Glomerular visceral epithelial cell (primary cell): ENCODE results near the gene IFITM10.

Experiments
- DNase-seq: peaks from one replicate; pipeline ENCODE4 v3.0.0-alpha.2; 2016; ENCODE audit errors: extremely low spot score

The IFITM10 gene

GRCh38 chr11:1717745-1718144 is 32.6 kb downstream of the IFITM10 start:
- DNase-seq = no peak

DNA sequence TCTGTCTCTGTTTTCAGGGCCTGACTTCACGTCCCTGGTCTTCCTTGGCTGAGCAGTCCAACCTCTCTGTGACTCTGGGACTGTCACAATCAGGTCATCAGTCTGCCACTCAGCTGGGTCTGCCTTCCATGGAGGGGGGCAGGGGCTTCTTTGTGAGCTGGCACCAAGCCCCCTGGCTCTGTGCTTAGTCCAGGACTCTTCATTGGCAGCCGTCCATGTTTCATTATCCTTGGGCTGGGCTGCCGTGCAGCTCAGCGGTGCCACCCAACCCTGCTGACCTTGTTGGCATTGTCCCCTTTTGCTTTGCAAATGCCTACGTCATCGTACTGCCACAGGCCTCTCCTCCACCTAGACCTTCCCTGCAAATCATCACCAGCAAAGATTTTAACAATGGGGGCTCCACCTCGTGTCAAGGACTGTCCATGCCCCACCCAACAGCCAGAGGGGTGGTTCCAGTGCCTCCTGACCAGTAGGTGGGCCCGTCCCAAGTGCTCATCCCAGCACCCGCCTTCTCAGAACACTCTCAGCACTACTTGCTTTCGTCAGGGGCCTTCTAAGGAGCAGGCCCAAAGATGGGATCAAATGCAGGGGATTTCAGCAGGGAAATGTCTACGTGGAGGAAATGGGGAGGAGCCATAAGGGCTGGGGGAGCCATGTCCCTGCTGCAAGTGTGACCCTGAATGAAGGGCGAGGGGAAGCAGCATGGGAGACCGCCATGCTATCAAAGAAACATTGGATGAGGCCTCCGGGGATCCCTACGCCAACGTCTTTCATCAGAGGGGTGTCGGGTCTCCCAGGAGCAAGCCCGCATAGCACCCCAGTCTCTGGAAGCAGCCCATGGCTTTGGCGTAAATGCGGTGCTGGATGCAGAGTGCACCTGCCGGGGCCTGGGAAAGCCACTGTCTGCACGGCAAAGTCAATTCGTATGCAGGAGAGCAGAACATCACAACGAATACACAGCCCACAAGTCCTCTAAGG is 35.2 kb downstream of the IFITM10 start:
- no peak for DNase-seq

DNA sequence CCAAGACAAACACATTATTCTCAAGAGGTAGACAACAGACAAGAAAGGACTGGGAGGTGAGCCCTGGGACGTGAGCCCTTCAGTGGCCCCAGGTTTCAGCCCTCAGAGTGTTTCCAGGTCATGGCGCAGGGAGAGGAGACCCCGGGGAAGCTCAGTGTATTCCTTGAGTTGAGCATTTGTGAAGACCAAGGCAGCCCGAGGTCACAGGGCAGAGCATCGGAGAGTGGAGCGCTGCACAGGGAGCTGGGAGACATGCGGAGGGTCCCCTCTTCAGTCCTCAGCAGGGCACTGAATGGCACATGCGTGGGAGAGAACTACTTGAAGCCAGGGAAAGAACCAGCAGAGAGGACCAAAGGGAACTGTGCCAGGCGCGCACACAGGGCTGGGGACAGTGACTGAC is 41.7 kb downstream of the IFITM10 start:
- no peak for DNase-seq

DNA sequence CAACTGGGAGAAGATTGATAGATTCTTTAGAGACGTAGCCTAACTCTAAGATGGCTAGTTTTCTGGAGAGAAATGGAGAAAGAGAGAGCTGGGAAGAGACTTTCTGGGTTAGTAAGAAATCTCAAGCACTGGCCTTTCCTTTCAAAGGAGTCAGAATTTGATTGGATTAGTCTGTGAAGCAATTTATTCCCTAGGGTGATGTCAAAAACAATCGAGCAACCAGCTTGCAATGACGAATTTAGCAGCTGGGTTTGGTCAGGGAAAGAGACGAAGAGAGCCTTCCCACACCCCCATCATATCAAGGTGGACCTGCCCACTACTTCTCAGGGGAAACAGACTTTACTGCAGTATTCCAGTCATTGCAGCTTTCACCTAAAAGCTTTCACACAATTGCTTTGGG is 42.6 kb downstream of the IFITM10 start:
- DNase-seq = no peak

DNA sequence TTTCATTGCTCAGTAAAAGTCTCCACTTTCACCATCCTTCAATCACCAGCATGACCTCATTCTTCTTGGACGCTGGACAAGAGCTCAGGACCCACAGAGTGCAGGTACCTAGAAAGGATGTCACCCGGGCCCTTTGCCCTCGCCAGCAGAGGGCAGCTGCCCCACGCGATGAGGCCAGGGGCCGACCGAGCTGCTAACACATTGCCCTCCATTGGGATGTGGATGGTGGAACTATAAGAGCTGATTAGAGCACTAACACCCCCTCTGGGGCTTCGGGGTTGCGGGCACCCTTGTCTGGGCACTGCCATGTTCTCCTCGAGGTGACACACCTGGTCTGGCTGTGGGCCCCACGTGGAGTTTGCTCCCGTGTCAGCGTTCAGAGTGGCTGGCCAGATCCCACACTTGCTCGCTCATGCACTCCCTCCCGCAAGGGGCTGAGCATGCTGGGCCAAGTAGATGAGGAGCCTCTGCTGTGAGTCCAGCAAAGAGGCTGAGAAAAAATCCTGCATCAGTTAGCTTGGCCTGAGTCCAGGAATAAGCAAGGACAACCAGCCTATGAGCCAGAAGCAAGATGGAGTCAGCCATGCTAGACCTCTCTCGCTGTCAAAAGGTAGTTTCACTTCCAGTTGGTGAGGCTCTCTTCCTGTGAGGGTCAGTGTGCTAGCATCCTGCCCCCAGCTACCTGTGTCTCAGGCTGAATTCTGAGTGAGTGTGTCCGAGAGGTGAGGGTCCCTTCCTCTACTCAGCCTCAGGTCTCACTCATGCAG is 43.6 kb downstream of the IFITM10 start:
- peak; percentile 40 for DNase-seq

DNA sequence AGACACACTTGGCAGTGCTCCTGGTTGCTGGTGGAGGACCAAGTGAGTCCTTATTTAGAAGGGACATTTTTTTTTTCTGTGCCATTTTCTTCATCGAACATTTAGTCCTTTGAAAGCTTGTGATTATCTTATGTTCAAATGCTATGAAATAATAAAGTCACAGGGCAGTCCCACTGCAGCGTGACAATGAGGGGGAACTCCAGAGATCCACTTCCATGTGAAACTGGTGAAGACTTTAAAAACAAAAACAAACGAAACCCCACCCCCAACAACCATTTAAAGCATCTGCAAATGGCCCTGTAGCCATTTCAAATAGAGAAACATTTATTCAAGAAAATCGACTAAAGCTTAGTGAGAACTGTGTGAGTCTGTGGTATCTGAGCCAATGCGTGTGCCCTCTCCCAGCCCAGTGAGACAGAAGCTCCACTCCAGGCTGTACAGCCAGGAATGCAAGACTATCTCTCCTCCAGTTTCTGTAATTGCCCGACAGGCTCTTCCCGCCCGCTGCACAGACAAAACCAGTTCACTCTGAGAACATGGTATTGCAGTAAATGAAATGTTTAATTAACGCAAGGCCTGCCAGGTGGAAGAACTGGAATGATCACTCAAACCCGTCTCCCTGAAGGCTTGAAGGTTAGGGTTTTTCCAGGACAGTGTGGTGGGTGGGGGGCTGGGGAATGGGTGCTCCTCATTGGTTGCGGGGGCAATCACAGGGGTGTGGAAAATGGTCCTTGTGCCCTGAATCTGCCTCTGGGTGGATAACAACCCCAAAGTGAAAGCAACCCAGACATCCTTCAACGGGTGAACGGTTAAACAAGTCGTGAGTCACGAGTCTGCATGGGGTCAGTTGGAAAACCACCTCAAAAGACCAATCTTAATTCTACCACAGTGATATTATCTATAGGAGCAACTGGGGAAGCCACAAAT is 45.0 kb downstream of the IFITM10 start:
- peak; percentile 82 for DNase-seq

- DNase-seq = no peak
These were observed 47.2 kb downstream of the IFITM10 start for GRCh38 chr11:1703146-1703545.

- DNase-seq = no peak
These were observed 47.9 kb downstream of the IFITM10 start for GRCh38 chr11:1702506-1702905.

- no peak for DNase-seq
These were observed 49.1 kb downstream of the IFITM10 start for GRCh38 chr11:1701091-1701807.

GRCh38 chr11:1699771-1700170 is 50.6 kb downstream of the IFITM10 start:
- DNase-seq = no peak

GRCh38 chr11:1696608-1697570 is 53.5 kb downstream of the IFITM10 start, which contains the start of gene KRTAP5-6:
TSS of gene KRTAP5-6 (plus strand) at chr11:1697195. CDS start at chr11:1697246, 51 bp downstream.
- DNase-seq = no peak

- DNase-seq = no peak
These were observed 54.8 kb downstream of the IFITM10 start for GRCh38 chr11:1695548-1696108.

DNA sequence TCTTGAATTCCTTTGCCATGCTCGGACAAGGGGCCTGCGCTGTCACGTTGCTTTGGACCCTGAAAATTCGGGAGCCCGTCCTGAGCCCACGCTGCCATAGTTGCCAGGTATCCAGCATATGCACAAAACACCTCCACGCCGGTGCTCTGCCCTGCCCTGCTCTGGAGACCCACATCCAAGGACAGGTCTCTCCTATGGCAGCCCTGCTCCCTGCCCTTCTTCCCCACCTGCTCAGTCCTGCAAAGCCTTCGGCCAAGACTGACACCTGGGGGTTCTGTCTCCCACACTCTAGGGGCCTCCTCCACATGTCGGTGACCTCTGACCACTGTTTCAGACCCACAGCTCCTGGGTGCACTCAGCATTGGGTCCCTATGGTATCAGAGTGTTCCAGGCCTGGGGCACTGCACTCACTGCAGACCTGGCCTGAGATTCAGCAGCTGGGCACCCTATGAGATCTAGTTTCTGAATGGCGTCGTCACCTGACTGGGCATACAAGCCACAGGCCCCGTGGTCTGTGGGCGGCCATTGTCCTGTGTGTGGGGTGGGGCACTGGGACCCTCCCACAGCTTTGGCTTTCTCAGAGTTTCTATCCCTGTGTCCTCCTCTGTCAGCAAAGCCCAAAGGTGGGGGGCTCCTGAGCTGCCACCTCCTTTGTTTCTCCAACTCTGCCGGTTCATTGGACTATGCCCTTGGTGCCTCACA is 55.4 kb downstream of the IFITM10 start:
- DNase-seq = no peak

GRCh38 chr11:1694064-1694845 is 56.1 kb downstream of the IFITM10 start:
- peak; percentile 79 for DNase-seq

- DNase-seq = peak; percentile 77
These were observed 56.9 kb downstream of the IFITM10 start for GRCh38 chr11:1693327-1694063.

DNA sequence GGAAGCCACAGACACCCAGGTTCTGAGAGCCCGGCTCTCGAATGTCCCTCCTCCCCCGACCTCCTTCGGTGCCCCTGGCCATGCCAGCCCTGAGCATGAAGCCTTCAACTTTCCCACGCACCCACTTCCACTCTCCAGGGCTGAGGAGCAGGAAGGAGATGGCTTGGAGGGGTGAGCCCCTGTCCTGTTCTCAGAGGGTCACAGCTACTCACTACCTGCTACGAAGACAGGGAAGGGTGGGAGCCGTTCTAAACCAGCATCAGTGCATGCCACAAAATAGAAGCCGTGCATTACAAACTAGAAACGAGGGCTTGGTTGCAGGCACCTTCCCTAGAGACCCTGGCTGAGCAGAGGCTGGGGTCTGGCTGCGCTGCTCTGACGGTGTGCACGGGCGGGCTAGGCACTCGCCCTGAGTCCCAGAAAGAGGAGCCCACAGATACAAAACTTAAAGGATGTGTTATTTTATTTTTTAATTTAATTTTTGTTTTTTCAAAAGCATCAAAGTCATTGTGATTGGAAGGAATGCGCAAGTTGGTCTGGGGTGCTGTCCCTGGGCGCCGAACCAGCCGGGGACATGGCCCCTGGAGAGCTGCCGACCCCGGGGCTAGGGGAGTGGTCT is 57.6 kb downstream of the IFITM10 start:
- no peak for DNase-seq
